ENCODE data around the gene ASTN2.

DNA sequence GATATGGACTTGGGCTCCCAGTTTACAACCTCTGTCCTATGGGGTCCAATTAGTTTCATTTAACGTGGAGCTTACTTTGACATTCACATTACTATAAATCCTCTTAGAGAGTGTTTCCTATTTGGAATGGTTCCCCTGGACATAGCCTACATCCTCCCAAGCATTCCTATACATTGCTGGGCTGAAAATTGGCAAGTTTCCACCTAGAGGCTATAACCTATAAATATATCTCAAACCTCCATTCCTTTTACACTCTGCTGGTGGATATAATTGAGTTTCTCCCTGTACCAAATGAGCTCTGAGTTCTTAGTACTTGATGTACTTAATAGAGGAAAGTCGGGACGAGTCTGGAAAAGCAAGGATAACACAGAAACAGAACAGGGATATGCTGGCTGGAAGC lies 172.8 kb downstream of the ASTN2 start:
- TF ChIP-seq, protein P1, sequence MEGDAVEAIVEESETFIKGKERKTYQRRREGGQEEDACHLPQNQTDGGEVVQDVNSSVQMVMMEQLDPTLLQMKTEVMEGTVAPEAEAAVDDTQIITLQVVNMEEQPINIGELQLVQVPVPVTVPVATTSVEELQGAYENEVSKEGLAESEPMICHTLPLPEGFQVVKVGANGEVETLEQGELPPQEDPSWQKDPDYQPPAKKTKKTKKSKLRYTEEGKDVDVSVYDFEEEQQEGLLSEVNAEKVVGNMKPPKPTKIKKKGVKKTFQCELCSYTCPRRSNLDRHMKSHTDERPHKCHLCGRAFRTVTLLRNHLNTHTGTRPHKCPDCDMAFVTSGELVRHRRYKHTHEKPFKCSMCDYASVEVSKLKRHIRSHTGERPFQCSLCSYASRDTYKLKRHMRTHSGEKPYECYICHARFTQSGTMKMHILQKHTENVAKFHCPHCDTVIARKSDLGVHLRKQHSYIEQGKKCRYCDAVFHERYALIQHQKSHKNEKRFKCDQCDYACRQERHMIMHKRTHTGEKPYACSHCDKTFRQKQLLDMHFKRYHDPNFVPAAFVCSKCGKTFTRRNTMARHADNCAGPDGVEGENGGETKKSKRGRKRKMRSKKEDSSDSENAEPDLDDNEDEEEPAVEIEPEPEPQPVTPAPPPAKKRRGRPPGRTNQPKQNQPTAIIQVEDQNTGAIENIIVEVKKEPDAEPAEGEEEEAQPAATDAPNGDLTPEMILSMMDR (IDR thresholded peaks at IDR 0.05; ENCODE audit: insufficient read depth, low read depth, low read length), result no peak
- no peak for TF ChIP-seq EZH2 (IDR thresholded peaks at IDR 0.05; ENCODE audit: insufficient read depth, low read length)
